HG02885 (cell line): ENCODE data around the gene SMYD3.
A peak's percentile ranks its signal among the peaks of the same experiment; 100 is the strongest.

ENCODE experiments used
- ATAC-seq: cut with Tn5 transposase; IDR thresholded peaks from one replicate; pipeline ENCODE4 v1.9.1; 2021; ENCODE audit warnings: mild to moderate bottlenecking; ENCODE audit not compliant: unreplicated experiment, poor library complexity

SMYD3 gene

GRCh38 chr1:246506674-246507481, at the start of gene SMYD3:
TSS of gene SMYD3 (minus strand) at chr1:246507279.
- peak; percentile 93 for ATAC-seq

- no peak for ATAC-seq
These were observed 47.1 kb upstream of the SMYD3 start for GRCh38 chr1:246554201-246554600.

GRCh38 chr1:246552110-246552509, 45.0 kb upstream of the SMYD3 start:
- ATAC-seq, result no peak

- ATAC-seq, result no peak
These were observed 43.3 kb upstream of the SMYD3 start for GRCh38 chr1:246550402-246550801.

- no peak for ATAC-seq
These were observed 42.6 kb upstream of the SMYD3 start for GRCh38 chr1:246549665-246550064.

- no peak for ATAC-seq
These were observed 36.9 kb upstream of the SMYD3 start for GRCh38 chr1:246544001-246544400.

GRCh38 chr1:246540738-246541491, 33.8 kb upstream of the SMYD3 start:
- ATAC-seq, result no peak

GRCh38 chr1:246537887-246538286, 30.8 kb upstream of the SMYD3 start:
- no peak for ATAC-seq

GRCh38 chr1:246537441-246537840, 30.4 kb upstream of the SMYD3 start:
- ATAC-seq, result no peak

GRCh38 chr1:246534114-246534513, 27.0 kb upstream of the SMYD3 start:
- ATAC-seq, result no peak

GRCh38 chr1:246533371-246533905, 26.4 kb upstream of the SMYD3 start:
- ATAC-seq, result no peak

GRCh38 chr1:246532519-246532918, 25.4 kb upstream of the SMYD3 start:
- ATAC-seq, result no peak

GRCh38 chr1:246530482-246530881, 23.4 kb upstream of the SMYD3 start:
- ATAC-seq, result no peak

- ATAC-seq, result no peak
These were observed 22.1 kb upstream of the SMYD3 start for GRCh38 chr1:246528933-246529731.

GRCh38 chr1:246527402-246528088, 20.5 kb upstream of the SMYD3 start:
- ATAC-seq, result no peak

- ATAC-seq, result no peak
These were observed 19.8 kb upstream of the SMYD3 start for GRCh38 chr1:246526915-246527314.

GRCh38 chr1:246526380-246526779, 19.3 kb upstream of the SMYD3 start:
- ATAC-seq, result no peak

GRCh38 chr1:246519514-246519913, 12.4 kb upstream of the SMYD3 start:
- ATAC-seq, result no peak

- ATAC-seq, result no peak
These were observed 11.6 kb upstream of the SMYD3 start for GRCh38 chr1:246518456-246519205.
